8988T (cell line): ENCODE data around the gene GREB1.
A peak's percentile ranks its signal among the peaks of the same experiment; 100 is the strongest.

ENCODE experiments used
- DNase-seq: peaks from one replicate; pipeline ENCODE4 v3.0.0; 2011

GREB1 gene

DNA sequence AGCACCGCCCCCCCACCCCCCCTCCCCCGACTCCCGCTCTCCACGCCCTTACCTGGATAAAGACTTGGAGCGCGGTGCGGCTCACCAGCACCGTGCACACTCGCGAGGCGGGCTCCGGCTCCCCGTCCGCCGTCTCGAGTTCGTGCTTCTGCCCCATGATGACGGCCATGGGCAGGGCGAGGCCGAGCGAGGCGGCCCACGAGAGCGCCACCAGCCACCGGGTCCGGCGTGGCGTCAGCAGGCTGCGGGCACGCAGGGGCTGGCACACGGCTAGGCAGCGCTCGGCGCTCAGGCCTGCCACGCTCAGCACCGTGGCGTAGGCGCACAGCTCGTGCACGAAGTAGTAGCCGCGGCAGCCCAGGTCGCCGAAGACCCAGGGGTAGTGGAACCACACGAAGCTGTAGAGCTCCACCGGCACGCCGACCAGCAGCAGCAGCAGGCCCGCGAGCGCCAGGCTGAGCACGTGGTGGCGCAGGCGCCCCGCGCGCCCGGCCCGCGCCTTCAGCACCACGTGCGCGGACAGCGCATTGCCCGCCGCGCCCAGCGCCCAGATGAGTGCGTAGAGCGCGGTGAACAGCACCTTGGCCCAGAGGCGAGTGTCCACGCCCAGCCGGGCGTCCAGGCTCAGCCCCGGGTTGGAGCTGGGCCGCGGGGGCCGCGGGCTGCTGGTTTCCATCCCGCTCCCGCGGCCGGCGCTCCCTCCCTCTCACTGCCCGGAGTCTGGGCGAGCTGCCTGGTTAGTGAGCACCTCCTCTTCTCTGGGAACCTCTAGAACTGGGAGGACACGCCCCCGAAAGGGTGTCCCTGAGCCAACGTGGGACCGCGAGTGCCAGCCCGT is 135.8 kb downstream of the GREB1 start, which contains the start of gene NTSR2:
Gene NTSR2 (minus strand): TSS at position 742 of the 838 bp plus-strand sequence. CDS start 66 bp downstream, at position 676.
- DNase-seq, result peak; percentile 75

DNA sequence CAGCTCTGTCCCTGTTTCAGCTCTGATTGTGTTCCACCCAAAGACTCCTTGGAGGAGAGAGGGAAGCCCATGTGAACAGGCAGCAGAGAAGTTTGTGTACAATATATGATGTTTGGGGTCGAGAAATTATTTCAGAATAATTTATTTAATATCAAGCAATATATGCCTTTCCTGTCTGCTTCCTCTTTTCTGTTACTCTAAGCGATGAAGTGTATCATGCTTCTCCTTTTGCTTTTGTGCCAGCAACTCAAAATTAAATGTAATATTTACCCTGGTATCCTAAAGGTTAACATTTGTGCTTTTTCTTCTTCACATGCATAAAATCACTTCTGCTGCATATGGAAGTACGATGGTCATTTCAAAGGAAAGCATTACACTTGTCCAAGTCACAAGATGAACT is 138.6 kb downstream of the GREB1 start:
- no peak for DNase-seq

DNA sequence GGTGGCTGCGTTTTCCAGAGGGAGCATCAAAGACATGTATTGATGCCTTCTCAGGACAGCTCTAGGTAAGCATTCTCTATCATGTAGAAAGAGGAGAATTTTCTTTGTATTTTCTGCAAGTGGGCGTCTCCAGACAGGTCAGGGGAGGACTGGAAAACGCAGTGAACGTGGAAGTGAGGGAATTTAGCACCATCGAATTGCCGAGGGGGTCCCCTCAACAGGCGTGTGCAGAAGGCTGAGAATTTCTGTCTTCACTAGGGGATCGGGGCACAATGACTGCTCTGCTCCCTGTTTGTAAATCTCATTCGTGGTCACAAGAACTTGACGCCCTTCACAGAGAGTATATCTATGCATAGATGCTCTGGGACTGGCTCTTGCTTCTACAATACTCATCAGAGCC is 141.1 kb downstream of the GREB1 start:
- no peak for DNase-seq

DNA sequence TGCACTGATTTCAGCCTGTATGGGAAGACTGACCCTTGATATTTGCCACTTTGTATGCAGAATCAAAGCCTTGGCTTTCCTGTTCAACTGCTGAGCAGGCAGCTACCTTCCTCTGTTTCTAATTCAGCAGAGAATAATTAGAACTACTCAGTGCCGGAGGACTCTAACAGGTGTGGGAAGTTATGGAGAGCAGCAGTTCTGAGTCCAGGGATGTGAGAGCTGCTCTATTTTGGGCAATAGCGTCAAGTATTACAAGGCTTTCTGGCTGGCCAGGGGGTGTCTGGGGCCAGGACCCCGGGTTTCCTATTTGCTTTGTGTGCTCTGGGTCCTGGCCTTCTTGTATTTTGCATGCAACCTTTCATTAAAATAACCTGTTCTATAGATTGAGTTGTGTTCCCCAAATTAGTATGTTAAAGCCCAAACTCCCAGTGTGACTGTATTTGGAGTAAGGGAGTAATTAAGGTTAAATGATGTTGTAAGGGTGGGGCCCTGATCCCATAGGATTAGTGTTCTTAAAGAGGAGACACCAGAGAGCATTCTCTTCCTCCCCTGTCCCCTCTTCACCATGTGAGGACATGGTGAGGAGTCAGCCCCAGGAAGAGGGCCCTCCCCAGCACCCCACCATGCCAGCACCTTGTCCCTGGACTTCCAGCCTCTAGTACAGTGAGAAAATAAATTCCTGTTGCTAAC is 141.7 kb downstream of the GREB1 start:
- DNase-seq, result no peak

DNA sequence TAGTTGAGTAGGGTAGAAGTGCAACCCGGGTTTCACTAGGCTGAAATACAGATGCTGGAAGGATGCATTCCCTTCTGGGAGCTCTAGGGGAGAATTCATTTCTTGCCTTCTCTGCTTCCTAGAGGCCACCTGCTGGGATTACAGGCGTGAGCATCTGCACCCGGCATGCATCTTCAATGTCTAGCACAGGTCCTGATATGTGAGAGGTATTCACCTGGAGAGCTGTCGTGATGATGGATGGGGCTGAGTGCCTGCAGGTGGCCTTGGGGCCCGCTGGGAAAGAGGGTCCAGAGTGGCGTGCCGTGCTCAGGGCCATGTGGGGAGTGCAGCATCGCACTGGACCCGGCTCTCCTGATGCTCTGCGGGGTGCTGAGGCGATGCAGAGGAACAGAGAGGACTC is 142.8 kb downstream of the GREB1 start:
- DNase-seq, result no peak

DNA sequence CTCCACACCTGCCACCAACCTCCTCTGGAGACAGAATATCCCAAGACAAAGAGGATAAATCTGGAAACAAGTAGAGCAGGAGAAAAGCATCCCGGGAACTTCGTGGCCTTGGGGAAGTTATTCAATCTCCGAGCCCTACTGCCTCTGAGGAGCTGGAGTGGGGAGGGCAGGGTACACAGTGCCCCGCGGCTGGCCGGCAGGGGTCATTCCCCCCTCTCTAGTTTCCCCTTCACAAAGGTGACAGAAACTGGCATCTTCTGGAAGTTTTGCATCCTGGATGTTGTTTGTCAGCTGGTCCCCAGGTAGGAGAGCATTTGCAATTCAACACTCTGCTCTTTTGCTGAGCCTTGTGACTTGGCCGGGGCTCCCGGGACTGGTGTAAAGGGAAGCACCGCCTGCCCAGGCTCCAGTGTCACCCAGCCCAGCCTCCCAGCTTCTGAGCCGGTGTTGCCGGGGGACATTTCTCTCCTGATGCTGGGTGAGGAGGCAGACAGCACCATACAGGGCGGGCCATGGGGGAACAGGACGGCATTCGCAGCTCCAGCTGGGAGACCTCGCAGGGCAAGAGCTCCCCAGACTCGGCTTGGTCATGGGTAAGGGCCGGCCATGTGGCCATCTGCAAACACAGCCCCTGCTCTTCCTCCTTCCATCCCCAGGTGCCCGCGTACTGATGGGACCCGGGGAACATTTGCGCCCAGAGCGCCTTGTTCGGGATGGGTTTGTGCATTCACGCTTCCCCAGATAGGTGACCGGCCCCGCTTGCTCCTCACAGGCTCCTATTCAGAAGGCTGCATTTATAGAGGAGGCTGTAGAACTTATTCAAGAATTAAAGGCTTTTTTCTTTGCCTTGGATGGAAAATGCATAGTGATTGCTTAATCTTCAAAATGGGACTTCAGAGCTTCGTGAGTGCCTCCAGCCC is 143.6 kb downstream of the GREB1 start:
- DNase-seq, result no peak

DNA sequence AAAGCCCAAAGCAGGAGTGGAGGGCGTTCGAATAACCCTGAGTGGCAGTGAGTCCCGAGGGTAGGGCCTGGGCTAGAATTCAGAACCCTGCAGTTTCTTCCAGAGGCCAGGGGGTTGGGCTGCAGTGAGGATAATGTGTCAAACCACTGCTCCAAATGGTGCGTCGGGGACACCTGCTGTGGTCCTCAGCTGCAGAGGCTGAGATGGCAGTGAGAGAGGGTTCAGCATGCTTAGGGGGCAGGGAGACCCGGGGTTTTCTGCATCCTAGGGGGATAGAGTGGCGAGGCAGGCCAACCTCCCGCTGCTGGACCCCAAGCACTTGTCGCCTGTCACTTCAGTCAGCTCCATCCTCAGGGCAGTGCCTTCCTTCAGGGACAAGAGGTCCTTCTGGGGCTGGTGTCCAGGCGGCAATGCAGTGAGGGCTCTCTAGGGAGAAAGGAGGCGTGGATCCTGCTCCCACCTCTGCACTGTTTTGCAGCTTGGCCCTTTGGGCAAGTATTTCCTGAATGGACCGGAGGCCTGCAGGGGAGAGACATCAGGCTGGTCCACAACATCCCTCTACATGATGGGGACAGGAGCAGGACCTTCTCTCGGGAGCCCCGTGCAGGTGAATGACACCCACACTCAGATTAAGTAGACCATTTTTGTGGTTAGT is 144.6 kb downstream of the GREB1 start:
- DNase-seq, result no peak

DNA sequence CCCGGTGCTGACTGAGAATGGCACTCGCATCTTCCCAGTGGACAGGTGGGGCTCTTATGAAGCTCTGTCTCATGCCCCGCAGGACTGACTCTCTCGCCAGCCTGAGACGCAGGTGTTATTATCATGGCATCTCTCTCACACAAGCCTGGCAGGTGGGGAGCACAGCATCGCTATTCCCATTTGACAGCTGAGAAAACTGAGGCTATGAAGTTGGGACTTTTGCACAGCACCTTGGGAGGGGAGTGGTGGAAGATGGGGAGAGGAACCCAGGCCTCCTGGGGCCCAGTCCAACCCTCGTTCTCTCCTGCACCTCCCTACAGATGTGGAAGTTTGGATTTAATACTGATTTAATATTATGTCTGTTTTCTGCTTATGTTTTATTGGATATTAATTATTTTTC is 145.2 kb downstream of the GREB1 start:
- DNase-seq, result no peak

DNA sequence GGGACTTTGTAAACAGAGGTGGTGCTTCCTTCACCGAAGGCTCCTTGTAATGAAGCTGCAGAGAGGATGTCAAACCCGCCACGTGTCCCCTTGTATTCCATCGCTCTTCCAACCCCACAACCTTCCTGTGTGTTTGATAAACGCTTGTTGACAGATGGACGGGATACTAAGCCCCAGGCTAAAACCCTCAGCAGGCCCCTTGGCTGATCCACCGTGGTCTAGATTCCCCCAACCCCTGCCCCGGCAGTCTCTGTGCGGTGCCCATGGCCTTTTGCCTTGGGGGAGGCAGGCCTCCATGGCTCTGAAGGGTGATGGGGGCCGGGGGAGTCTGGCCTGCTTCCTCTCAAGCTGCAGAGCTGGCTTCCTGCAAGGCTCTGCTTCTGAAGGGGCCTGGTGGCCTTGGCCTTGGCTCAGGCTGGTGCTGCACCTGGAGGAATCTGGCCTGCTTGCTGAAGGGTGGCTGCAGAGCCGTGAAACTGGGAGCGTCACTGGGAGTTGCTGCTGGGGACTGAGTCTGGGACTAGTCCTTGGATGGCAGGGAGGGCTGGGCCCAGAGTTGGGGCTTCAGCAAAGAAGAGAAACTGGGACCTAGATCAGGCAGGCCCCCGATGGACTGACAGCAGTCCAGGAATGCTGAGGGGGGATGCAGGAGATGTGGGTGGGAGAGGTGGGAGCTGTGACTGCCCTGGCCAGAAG is 145.8 kb downstream of the GREB1 start:
- no peak for DNase-seq

DNA sequence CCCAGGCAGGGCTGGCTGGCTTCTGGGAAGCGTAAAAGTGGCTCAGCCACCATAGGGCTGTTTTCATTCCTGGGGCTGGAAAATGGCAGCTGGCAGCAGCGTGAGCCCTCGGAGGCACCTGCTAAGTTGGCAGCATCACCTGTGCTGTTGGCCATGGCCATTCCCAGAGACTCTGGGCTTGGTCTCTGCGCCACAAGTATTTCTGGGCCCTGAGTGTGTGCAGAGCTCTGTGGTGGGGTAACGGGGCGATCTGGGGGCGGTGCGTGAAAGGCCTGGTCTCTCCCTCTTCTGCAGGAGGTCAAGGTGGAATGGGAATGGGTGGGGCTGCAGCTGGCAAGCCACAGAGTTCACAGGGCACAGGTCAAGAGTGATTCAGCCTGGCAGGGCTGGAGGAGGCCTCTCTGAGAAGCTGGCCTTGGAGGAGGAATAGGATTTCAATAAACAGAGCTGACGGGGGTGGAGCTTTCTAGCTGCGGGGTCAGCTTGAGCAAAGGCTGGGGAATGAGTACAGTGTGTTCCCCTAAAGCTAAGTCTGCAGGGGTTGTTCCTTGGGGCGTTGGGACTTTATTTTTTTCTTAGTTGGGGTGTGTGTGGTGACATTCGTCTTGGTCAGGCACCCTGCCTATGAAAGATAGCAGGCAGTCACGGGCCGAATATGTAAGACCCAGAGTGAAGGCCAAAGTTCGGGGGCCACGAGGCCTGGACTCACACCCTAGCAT is 146.5 kb downstream of the GREB1 start:
- DNase-seq, result no peak

DNA sequence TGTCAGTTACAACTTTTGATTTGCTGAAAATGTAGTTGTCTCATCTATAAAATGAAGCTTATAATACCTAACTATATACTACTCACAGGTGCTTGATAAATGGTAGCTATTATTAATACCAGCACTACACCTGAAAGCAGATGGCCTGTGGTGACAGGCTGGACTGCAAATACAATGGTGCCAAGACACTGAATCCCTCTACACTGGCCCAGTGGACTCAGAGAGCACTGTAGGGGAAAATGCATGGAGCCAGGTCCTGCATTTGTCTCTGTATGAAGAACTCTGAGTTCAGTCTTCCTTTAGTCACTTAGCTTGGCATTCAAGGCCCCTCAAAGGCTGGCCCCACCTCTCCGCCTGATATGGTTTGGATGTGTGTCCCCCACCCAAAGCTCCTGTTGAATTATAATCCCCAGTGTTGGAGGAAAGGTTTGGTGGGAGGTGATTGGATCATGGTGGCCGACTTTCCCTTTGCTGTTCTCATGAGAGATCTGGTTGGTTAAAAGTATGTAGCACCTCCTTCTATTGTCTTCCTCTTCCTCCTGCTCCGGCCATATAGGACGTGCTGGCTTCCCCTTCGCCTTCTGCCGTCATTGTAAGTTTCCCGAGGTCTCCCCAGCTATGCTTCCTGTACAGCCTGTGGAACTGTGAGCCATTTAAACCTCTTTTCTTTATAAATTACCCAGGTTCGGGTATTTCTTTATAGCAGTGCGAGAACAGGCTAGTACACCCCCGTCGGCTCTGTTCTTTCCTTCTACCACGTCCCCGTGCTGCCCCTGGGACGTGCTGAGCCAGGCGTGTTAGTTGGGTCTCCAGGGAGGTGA is 147.3 kb downstream of the GREB1 start:
- no peak for DNase-seq

DNA sequence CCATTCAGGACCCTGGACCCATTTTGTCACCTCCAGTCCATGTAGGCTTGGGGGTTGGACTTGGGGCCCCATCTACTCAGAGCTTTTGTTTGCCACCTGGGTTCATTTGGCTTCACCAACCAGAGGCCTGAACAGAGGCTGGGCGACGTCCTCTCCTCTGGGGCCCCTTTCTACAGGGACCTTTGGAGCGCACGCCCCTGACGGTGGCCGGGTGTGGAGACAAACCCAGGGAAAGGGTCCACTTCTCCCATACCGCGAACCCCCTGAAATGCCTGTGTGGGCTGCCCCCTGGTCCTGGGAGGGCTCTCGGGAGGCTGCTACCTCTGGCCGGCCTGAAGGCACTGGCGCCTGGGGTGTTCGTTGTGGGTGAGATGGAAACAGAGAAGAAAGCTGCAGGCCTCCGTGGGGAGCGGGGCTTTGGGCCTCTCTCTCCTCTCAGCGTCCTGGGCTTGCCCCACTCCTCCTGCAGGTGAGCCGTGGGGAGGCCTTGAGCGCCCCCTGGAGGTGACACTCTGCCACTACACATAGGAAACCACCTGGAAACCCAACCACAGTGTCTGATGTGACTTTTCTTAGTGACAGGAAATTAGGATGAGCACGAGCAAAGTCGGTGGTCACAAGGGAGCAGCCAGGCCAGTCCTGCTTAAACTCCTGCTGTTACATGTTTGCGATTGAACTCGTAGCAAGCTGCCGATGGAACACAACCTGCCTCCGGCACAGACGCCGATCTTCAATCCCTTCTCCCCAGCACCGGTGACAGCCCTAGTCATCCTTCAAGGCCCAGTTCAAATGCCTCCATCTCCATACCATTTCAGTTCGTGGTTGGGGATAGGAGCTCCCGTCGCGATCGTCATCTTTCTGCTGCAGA is 148.1 kb downstream of the GREB1 start:
- DNase-seq, result peak; percentile 96

DNA sequence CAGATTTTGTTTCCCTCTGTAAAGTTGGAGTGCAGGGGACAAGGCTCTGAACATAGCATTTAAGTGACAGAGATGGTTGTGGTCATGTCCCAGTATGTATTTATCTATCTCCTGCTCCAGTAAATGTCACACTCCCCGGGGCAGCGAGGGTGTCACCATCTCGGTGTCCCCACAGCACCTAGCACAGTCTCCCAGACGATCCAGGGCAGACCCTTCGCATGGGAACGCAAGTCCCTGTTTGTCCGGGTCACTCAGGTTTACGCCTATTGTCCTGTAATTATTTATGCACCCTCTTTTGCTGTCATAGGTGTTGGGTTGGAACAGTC is 148.7 kb downstream of the GREB1 start:
- DNase-seq, result no peak

DNA sequence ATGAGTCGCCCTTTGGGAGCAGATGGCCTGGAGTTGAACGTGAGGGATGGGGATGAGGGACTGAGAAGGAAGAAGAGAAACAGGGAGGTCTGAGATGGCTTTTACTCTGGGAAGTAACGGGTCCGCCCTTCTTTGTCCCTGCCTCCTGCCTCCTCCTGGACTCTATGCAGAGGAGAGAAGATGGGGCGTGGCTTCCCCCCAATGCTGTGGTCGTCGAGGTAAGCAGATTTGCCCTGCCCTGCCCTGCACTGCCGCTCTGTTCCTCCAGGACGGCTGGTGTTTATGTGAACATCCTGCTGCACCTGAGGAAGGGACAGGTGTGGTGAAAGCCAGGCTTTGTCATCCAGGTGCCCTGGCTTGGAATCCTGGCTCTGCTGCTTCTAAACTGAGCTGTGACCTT is 149.6 kb downstream of the GREB1 start:
- no peak for DNase-seq

DNA sequence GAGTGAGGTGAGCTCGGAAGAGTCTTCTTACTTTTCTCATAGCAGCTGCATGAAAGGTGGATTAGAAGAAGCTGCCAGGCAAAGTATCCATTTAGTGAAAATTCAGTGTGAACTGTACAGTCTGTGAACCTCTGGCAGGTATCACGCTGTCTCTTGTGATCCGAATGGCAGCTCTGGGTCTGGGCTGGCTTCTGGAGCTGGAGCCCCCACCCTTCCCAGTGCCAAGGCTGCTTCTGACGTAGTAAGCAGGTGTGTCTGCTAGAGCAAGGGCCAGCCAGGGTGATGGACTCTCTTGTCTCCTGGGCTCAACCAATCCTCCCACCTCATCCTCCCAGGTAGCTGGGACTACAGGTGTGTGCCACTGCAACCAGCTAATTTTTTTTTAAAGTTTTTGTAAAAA is 150.1 kb downstream of the GREB1 start:
- no peak for DNase-seq

DNA sequence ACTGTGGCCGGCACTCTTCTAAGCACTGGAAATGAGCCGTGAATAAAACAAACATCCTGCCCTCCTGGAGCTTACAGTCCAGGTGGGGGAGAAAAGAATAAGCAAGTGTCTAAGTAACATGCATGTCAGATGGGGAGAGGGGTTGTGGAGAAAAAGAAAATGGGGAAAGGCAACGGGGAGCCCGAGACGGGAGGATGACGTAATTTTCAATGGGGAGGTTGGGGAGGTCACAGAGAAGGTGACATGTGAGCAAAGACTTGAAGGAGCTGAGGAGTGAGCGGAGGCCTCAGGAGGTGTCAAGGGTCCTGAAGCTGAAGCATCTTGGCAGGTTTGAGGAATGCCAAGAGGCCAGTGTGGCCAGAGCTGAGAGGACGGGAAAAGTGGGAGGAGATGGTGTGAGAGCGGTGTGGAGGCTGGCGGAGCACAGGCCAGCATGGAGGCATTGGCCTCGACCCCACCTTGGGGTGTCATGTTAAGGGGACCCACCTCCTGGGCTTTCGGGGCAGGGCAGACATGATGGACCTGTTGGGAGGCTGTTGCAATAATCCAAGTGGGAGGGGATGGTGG is 151.1 kb downstream of the GREB1 start:
- no peak for DNase-seq

DNA sequence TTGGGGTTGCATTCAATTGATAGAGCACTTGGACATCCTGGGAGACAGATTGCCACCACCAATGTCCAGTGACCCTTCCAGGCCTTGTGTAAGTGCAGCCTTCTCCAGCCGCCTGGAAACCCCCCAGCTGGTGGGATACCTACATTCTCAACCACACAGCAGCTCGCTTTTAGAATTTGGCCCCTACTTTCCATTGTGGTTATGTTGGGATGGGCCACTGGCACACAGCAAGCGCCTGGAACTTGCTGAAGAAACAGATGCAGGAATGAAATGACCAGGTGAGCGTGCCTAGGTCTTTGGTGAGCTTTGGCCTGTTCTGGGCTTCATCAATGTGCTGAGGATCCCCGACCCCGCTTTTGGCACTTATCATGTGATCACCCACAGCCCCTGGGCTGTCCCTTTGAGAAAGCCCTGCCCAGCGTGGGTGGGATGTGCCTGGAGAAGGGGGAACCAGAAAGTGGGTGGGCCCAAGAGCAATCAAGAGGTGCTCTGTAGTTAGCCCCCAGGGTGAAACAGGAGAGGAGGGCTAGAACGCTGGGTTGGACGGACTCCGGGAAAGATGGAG is 152.1 kb downstream of the GREB1 start:
- DNase-seq, result no peak

DNA sequence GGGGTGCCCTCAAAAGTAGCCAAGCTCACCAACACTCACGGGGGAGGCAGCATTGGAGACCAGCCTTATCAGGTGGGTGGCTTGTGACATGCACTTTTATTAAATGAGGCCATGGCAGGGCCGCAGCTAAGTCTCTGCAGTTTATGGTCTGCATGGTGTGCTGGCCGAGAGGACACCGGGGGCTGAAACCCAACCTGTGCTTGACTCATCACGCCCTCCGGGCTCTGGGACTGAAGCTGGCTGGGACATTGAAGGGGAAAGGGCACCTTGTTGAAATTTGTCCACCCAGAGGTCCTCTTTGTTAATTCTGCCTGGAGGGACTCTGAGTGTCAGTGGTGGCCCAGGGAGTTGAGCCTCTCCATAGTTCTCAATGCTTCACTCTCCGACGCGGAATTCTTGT is 153.9 kb downstream of the GREB1 start:
- DNase-seq, result no peak
